ENCODE results near the gene TMEM132D.

TMEM132D gene

GRCh38 chr12:129821964-129822363 is 81.9 kb downstream of the TMEM132D start:
- TF ChIP-seq CTCF (IDR thresholded peaks at IDR 0.05; ENCODE audit: extremely low read depth, missing control alignments), result no peak
- DNase-seq (ENCODE audit: low spot score), result no peak

GRCh38 chr12:129819391-129819790 is 84.4 kb downstream of the TMEM132D start:
- TF ChIP-seq CTCF (IDR thresholded peaks at IDR 0.05; ENCODE audit: extremely low read depth, missing control alignments), result no peak
- DNase-seq (ENCODE audit: low spot score), result no peak

- no peak for TF ChIP-seq CTCF (IDR thresholded peaks at IDR 0.05; ENCODE audit: extremely low read depth, missing control alignments)
Observed at GRCh38 chr12:129815846-129816245, 88.0 kb downstream of the TMEM132D start.

GRCh38 chr12:129811963-129812362 is 91.9 kb downstream of the TMEM132D start:
- no peak for DNase-seq (ENCODE audit: low spot score)
- TF ChIP-seq CTCF (IDR thresholded peaks at IDR 0.05; ENCODE audit: extremely low read depth, missing control alignments), result no peak

More at GRCh38 chr12:129815846-129816245, 88.0 kb downstream of the TMEM132D start:
- no peak for DNase-seq (ENCODE audit: low spot score)

GRCh38 chr12:129807136-129807535 is 96.7 kb downstream of the TMEM132D start:
- no peak for TF ChIP-seq CTCF (IDR thresholded peaks at IDR 0.05; ENCODE audit: extremely low read depth, missing control alignments)

GRCh38 chr12:129791396-129791795 is 112.4 kb downstream of the TMEM132D start:
- DNase-seq (ENCODE audit: low spot score), result no peak
- TF ChIP-seq CTCF (IDR thresholded peaks at IDR 0.05; ENCODE audit: extremely low read depth, missing control alignments), result no peak

More at GRCh38 chr12:129807136-129807535, 96.7 kb downstream of the TMEM132D start:
- no peak for DNase-seq (ENCODE audit: low spot score)

GRCh38 chr12:129790930-129791329 is 112.9 kb downstream of the TMEM132D start:
- no peak for TF ChIP-seq CTCF (IDR thresholded peaks at IDR 0.05; ENCODE audit: extremely low read depth, missing control alignments)
- DNase-seq (ENCODE audit: low spot score), result no peak

All from GM20000 (cell line).